A673 (cell line): ENCODE data around the gene ZFR. TPM values are rescaled to one million over a fixed set of nuclear protein-coding genes. Genes with fewer than 3 reads are reported as not detected.

ENCODE experiments used
- BruUV-seq: library from RNA; stranded (reverse); fragments of 400-500 nt; replicated peaks from 2 replicates; lab custom pipeline; 2021; lab: Mats Ljungman, UMichigan
- CTCF ChIA-PET: fragments of 300-600 bp; sonication (Branson Sonifier 250); formaldehyde crosslinking; loops from one replicate; lab custom pipeline; 2022; ENCODE audit warnings: antibody characterized with exemption; lab: Charles Lee
- POLR2A ChIA-PET: fragments of 300-600 bp; sonication (Branson Sonifier 250); formaldehyde crosslinking; loops from one replicate; lab custom pipeline; 2022; ENCODE audit warnings: antibody characterized with exemption; ENCODE audit not compliant: low non-redundant PET; lab: Charles Lee
- DNase-seq: peaks from one replicate; pipeline ENCODE4 v3.0.0-alpha.2; 2015; ENCODE audit warnings: low spot score
- H3K27ac ChIP-seq: fragments of 200-600 bp; sonication (generic); 2 replicates; pipeline ENCODE4 v1.5.1; 2016; ENCODE audit warnings: mixed run types, low read depth, mild to moderate bottlenecking, mixed read lengths, antibody characterized with exemption, low read length; ENCODE audit not compliant: poor library complexity, severe bottlenecking
- H3K27me3 ChIP-seq: fragments of 200-600 bp; sonication (generic); replicated peaks from 2 replicates; pipeline ENCODE4 v1.6.1; 2017; ENCODE audit warnings: mixed run types, low read depth, mild to moderate bottlenecking, mixed read lengths, antibody characterized with exemption, low read length; ENCODE audit not compliant: insufficient read depth, poor library complexity
- H3K36me3 ChIP-seq: fragments of 200-600 bp; sonication (generic); 2 replicates; pipeline ENCODE4 v1.6.1; 2016; ENCODE audit warnings: mixed run types, mild to moderate bottlenecking, mixed read lengths, antibody characterized with exemption, low read length; ENCODE audit not compliant: insufficient read depth, poor library complexity, severe bottlenecking
- H3K4me1 ChIP-seq: fragments of 200-600 bp; sonication (generic); 2 replicates; pipeline ENCODE4 v1.6.1; 2017; ENCODE audit warnings: mixed run types, mild to moderate bottlenecking, mixed read lengths, antibody characterized with exemption, low read length; ENCODE audit not compliant: insufficient read depth, poor library complexity, severe bottlenecking
- H3K4me3 ChIP-seq: fragments of 200-600 bp; sonication (generic); 2 replicates; pipeline ENCODE4 v1.5.1; 2016; ENCODE audit warnings: low read depth, mixed run types, mild to moderate bottlenecking, mixed read lengths, low read length; ENCODE audit not compliant: poor library complexity, severe bottlenecking
- H3K9me3 ChIP-seq: fragments of 200-600 bp; sonication (generic); 2 replicates; pipeline ENCODE4 v1.6.1; 2016; ENCODE audit warnings: mixed run types, low read depth, mild to moderate bottlenecking, mixed read lengths, antibody characterized with exemption, low read length; ENCODE audit not compliant: poor library complexity, severe bottlenecking
- EZH2 ChIP-seq: fragments of 200-600 bp; sonication (generic); IDR thresholded peaks from 2 replicates; pipeline ENCODE4 v1.6.1; 2017; ENCODE audit warnings: borderline replicate concordance, low read depth, mild to moderate bottlenecking, mixed read lengths, antibody characterized with exemption, low read length; ENCODE audit not compliant: poor library complexity, severe bottlenecking
- intact Hi-C: fragments of 100-400 bp; cut with micrococcal nuclease; formaldehyde crosslinking; loops from one replicate; pipeline ENCODE4 v1.10.0; 2022; ENCODE audit not compliant: unreplicated experiment
- total RNA-seq: library from RNA; stranded (reverse); gene quantifications from 2 replicates; pipeline ENCODE4 v1.2.3, GENCODE V29; 2021
- TF ChIP-seq, protein P1 (sequence below): fragments of 300-800, 200-600 bp; sonication (generic); conservative IDR thresholded peaks from 2 replicates; pipeline ENCODE4 v1.5.1; 2017; ENCODE audit warnings: low read depth, mild to moderate bottlenecking, antibody characterized with exemption, low read length, moderate library complexity, mixed read lengths

Gene ZFR
- total RNA-seq, 1 experiment from 2014 or later = 110 TPM

DNA sequence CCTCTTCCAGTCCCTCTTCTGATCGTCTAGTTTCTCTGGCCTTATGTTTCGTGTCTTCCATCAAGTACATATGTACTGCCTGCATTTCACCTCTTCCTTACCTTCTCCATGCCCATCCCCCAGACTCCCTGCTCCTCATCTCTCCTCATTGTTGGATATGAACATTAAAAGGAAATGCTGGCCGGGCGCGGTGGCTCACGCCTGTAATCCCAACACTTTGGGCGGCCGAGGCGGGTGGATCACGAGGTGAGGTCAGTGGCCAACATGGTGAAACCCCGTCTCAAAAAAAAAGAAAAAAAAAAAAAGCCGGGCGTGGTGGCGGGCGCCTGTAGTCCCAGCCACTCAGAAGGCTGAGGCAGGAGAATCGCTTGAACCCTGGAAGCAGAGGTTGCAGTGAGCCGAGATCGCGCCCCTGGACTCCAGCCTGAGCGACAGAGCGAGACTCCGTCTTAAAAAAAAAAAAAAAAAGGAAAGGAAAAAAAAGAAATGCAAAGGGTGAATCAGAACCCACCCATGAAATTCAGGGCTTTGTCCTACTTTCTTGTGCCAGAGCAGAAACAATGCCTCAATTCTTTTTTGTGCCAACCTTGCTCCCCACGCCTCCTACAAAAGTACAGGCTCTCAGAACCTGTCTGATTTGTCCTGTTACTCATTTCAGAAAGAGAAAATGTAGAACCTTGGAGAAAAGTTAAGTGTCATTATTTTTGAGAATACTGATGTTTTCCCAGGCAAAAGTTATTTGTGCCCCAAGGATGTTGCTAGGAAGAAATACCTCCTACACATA, 1.5 kb upstream of the ZFR start:
- no peak overlapping the region for H3K4me3 ChIP-seq
- no peaks in the 10 kb centered on the region for H3K27me3 ChIP-seq
- H3K36me3 ChIP-seq = peaks cover 7% of the 10 kb centered on the region
- no peaks in the 10 kb centered on the region for H3K9me3 ChIP-seq
- no TSS peak for BruUV-seq
- CTCF ChIA-PET = no interaction called here
- peaks cover 13% of the 10 kb centered on the region for H3K4me1 ChIP-seq
- POLR2A ChIA-PET = no interaction called here
- H3K27ac ChIP-seq = no peak overlapping the region
- intact Hi-C loops = no loop called here
- TF ChIP-seq EZH2 = no peak
- TF ChIP-seq, protein P1, sequence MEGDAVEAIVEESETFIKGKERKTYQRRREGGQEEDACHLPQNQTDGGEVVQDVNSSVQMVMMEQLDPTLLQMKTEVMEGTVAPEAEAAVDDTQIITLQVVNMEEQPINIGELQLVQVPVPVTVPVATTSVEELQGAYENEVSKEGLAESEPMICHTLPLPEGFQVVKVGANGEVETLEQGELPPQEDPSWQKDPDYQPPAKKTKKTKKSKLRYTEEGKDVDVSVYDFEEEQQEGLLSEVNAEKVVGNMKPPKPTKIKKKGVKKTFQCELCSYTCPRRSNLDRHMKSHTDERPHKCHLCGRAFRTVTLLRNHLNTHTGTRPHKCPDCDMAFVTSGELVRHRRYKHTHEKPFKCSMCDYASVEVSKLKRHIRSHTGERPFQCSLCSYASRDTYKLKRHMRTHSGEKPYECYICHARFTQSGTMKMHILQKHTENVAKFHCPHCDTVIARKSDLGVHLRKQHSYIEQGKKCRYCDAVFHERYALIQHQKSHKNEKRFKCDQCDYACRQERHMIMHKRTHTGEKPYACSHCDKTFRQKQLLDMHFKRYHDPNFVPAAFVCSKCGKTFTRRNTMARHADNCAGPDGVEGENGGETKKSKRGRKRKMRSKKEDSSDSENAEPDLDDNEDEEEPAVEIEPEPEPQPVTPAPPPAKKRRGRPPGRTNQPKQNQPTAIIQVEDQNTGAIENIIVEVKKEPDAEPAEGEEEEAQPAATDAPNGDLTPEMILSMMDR = no peak
- no peak for DNase-seq

DNA sequence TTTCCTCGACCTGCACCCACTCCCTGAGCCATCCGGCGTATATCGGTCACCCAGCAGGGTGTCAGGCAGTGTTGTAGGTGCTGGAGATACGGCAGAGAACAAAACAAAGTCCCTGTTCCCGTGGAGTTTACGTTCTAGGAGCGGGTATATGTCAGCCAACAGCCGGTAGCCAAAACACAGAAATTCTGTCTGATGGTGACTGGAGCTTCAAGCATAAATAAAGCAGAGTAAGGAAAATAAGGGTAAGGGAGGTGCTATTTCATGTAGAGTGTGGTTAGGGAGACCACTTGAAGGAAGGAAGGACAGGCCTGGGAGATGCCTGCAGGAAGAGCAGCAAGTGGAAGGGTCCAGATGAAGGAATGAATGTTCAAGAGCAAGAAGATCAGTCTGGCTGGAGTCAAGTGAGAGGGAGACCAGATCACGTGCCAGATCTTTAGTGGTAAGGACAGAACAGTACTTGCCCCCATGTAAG, 783 bp upstream of the ZFR start:
- BruUV-seq = TSS peak; percentile 49
- Histone ChIP-seq H3K36me3 (peaks cover 7% of the 10 kb centered on the region), H3K4me3 (no peak overlapping the region), H3K27me3 (no peaks in the 10 kb centered on the region), H3K9me3 (no peaks in the 10 kb centered on the region), H3K4me1 (peaks cover 13% of the 10 kb centered on the region), H3K27ac (no peak overlapping the region)
- TF ChIP-seq, protein P1 = no peak
- no peak for TF ChIP-seq EZH2
- ChIA-PET POLR2A (no interaction called here), CTCF (no interaction called here)
- DNase-seq = no peak
- intact Hi-C loops = no loop called here

DNA sequence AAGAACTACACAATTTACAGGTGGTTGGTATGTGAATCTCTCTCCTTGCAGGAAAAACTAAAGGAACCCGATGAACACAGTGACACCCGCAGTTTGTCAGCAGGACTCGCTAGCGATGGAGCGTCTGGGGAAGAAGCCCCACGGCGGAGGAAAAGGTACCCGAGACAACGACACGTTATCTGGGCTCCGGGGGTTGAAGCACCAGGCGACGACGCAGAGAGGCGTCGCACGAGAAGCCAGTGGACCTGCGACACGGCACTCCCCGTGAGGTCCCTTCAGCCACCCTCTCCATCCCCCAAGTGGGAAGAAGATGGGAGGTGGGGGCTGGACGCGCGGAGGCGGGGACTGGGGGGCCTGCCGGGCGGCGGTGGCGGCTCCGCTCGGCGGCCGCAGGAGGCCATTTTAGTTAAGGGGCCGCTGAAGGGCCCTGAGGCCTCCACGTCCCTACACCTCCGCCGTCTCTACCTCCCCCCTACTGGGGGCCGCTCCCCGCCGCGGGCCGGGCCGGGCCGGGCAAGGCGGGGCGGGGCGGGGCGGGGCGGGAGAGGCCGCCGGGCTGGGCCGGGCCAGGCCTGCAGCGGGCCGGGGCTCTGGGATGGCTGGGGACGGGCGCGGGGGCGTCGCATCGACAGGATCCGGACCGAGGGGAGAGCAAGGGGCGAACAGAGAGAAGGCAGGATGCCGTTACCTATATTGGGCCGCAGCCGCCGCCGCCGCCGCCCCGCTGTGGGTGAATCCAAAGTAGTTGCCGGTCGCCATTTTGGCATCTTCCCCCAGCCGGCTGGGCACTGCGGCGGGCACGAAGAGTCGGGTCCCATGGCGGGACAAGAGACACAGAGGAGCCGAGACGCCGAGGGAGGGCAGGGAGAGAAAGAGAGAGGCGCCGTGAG, 754 bp downstream of the ZFR start:
- Histone ChIP-seq H3K36me3 (peaks cover 12% of the 10 kb centered on the region), H3K27ac (peak overlapping the region; percentile 90), H3K27me3 (no peaks in the 10 kb centered on the region), H3K9me3 (no peaks in the 10 kb centered on the region), H3K4me3 (peak overlapping the region; percentile 94), H3K4me1 (peaks cover 13% of the 10 kb centered on the region)
- TF ChIP-seq EZH2 = no peak
- TF ChIP-seq, protein P1 = no peak
- POLR2A ChIA-PET = no interaction called here
- peak; percentile 64 for DNase-seq
- intact Hi-C loops = no loop called here
- CTCF ChIA-PET = no interaction called here
- BruUV-seq = no TSS peak
